ENCODE measurements around the gene C2CD5.

DNA sequence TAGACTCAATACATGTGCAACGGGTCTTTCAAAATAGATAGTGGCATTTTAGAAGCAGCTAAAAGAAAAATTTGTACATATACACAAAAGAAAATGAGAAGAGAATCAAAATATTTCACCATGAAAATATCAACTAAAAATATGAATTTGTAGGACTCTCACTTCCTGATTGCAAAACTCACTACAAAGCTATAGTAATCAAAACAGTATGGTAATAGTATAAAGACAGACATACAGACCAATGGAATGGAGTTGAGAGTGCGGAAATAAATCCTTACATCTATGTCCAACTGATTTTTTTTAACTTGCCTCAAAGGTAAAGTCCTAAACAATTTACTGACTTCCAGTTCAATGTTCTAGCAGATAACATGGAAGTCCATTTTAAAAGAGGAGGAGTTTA is 13.1 kb downstream of the C2CD5 start:
- TF ChIP-seq, protein P1, sequence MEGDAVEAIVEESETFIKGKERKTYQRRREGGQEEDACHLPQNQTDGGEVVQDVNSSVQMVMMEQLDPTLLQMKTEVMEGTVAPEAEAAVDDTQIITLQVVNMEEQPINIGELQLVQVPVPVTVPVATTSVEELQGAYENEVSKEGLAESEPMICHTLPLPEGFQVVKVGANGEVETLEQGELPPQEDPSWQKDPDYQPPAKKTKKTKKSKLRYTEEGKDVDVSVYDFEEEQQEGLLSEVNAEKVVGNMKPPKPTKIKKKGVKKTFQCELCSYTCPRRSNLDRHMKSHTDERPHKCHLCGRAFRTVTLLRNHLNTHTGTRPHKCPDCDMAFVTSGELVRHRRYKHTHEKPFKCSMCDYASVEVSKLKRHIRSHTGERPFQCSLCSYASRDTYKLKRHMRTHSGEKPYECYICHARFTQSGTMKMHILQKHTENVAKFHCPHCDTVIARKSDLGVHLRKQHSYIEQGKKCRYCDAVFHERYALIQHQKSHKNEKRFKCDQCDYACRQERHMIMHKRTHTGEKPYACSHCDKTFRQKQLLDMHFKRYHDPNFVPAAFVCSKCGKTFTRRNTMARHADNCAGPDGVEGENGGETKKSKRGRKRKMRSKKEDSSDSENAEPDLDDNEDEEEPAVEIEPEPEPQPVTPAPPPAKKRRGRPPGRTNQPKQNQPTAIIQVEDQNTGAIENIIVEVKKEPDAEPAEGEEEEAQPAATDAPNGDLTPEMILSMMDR (IDR thresholded peaks at IDR 0.05), result no peak
- no peak for TF ChIP-seq POLR2A (IDR thresholded peaks at IDR 0.05)
